HCT116 (cell line): ENCODE results near the gene IQCH. TPM values are rescaled to one million over a fixed set of nuclear protein-coding genes. Genes with fewer than 3 reads are reported as not detected.

Source experiments
- ATAC-seq: fragments of 200-7000 bp; cut with Tn5 transposase; 2 replicates; pipeline ENCODE4 v1.9.1; 2020; ENCODE audit warnings: mild to moderate bottlenecking, moderate library complexity
- BruUV-seq: library from RNA; stranded (reverse); fragments of 400-500 nt; replicated peaks from 2 replicates; lab custom pipeline; 2021; lab: Mats Ljungman, UMichigan
- CTCF ChIA-PET: fragments of 300-600 bp; sonication (Branson Sonifier 250); formaldehyde crosslinking; loops from one replicate; lab custom pipeline; 2021; ENCODE audit warnings: antibody characterized with exemption; lab: Charles Lee
- POLR2A ChIA-PET: fragments of 300-600, 350-600 bp; sonication (Branson Sonifier 250); formaldehyde crosslinking; loops from one replicate; lab custom pipeline; 2021; ENCODE audit warnings: antibody characterized with exemption; lab: Charles Lee
- RAD21 ChIA-PET, 2 experiments: fragments of 300-600 bp; sonication (Branson Sonifier 250); formaldehyde crosslinking; loops; one replicate each; lab custom pipeline; 2023; ENCODE audit warnings: low total read pairs in 2 of 2; ENCODE audit not compliant: uncharacterized antibody in 2 of 2, unreplicated experiment in 2 of 2, low non-redundant PET in 1 of 2; lab: Charles Lee
- DNase-seq: peaks from one replicate; pipeline ENCODE4 v3.0.0-alpha.2; 2010; ENCODE audit warnings: low read depth, low spot score
- H2AFZ ChIP-seq: fragments of 200-600 bp; shearing (Covaris generic), sonication (generic); 2 replicates; pipeline ENCODE4 v1.6.1; 2017; ENCODE audit warnings: low read depth, mixed run types, mixed read lengths, antibody characterized with exemption, low read length; ENCODE audit not compliant: poor library complexity, severe bottlenecking
- H3K27ac ChIP-seq: 2 replicates; pipeline ENCODE4 v1.5.1; 2012; ENCODE audit warnings: low read depth, low read length
- H3K27me3 ChIP-seq: fragments of 200-600 bp; sonication (generic); 2 replicates; pipeline ENCODE4 v1.6.1; 2016; ENCODE audit warnings: mixed run types, low read length, mixed read lengths; ENCODE audit not compliant: insufficient read depth
- H3K36me3 ChIP-seq, 2 experiments: fragments of 200-500 bp in 1 of 2; fragments of 200-600 bp in 1 of 2; sonication (Bioruptor generic) in 1 of 2; sonication (generic) in 1 of 2; 2 replicates each; pipeline versions ENCODE4 v1.5.1 to v1.6.1; 2014 to 2016; ENCODE audit warnings: low read length in 2 of 2, inconsistent platforms in 1 of 2, mixed read lengths in 1 of 2, mixed run types in 1 of 2; ENCODE audit not compliant: insufficient read depth in 2 of 2, control insufficient read depth in 1 of 2
- H3K4me1 ChIP-seq, 2 experiments: fragments of 200-600 bp in 1 of 2; sonication (generic) in 1 of 2; 2 replicates each; pipeline versions ENCODE4 v1.5.1 to v1.6.1; 2012 to 2017; ENCODE audit warnings: low read length in 2 of 2, inconsistent platforms in 1 of 2, mild to moderate bottlenecking in 1 of 2, mixed read lengths in 1 of 2, mixed run types in 1 of 2, moderate library complexity in 1 of 2; ENCODE audit not compliant: insufficient read depth in 2 of 2, control insufficient read depth in 1 of 2
- H3K4me2 ChIP-seq: fragments of 200-600 bp; sonication (generic); 2 replicates; pipeline ENCODE4 v1.6.1; 2017; ENCODE audit warnings: mixed run types, low read length, mixed read lengths
- H3K4me3 ChIP-seq, 2 experiments: fragments of 200-600 bp in 1 of 2; sonication (generic) in 1 of 2; replicated peaks in 1 of 2; 2 replicates each; pipeline ENCODE4 v1.5.1; 2011 to 2016; ENCODE audit warnings: low read length in 2 of 2, control low read depth in 1 of 2, low read depth in 1 of 2, mild to moderate bottlenecking in 1 of 2, mixed read lengths in 1 of 2, mixed run types in 1 of 2
- H3K79me2 ChIP-seq: fragments of 200-600 bp; sonication (generic); 2 replicates; pipeline ENCODE4 v1.6.1; 2017; ENCODE audit warnings: mild to moderate bottlenecking, mixed run types, low read length, moderate library complexity, mixed read lengths; ENCODE audit not compliant: insufficient read depth
- H3K9ac ChIP-seq: fragments of 200-600 bp; sonication (generic); 2 replicates; pipeline ENCODE4 v1.6.1; 2016; ENCODE audit warnings: low read length, mixed read lengths
- H3K9me2 ChIP-seq: fragments of 200-600 bp; sonication (generic), shearing (Covaris generic); 2 replicates; pipeline ENCODE4 v1.6.1; 2017; ENCODE audit warnings: mixed run types, mild to moderate bottlenecking, moderate library complexity; ENCODE audit not compliant: insufficient read depth
- H3K9me3 ChIP-seq, 2 experiments: fragments of 200-500 bp in 1 of 2; fragments of 200-600 bp in 1 of 2; sonication (Bioruptor generic) in 1 of 2; sonication (generic) in 1 of 2; 2 replicates each; pipeline ENCODE4 v1.6.1; 2014 to 2017; ENCODE audit warnings: low read length in 2 of 2, mixed read lengths in 2 of 2, inconsistent platforms in 1 of 2, low read depth in 1 of 2, mild to moderate bottlenecking in 1 of 2, mixed run types in 1 of 2, moderate library complexity in 1 of 2; ENCODE audit not compliant: control insufficient read depth in 1 of 2, insufficient read depth in 1 of 2
- H4K20me1 ChIP-seq: fragments of 200-600 bp; sonication (generic), shearing (Covaris generic); 2 replicates; pipeline ENCODE4 v1.6.1; 2017; ENCODE audit warnings: mixed run types, mild to moderate bottlenecking, moderate library complexity; ENCODE audit not compliant: insufficient read depth
- CEBPB ChIP-seq: IDR thresholded peaks from 2 replicates; pipeline ENCODE4 v1.6.1; 2012; ENCODE audit warnings: low read depth
- CTCF ChIP-seq, 3 experiments: fragments of 200-600 bp in 1 of 3; sonication (generic) in 1 of 3; IDR thresholded peaks in 2 of 3; conservative IDR thresholded peaks in 1 of 3; 2 replicates each; pipeline ENCODE4 v1.5.1; 2012 to 2017; ENCODE audit warnings: low read depth in 2 of 3, low read length in 2 of 3, antibody characterized with exemption in 1 of 3, borderline replicate concordance in 1 of 3, control low read depth in 1 of 3, mild to moderate bottlenecking in 1 of 3, mixed read lengths in 1 of 3, mixed run types in 1 of 3, moderate library complexity in 1 of 3; ENCODE audit not compliant: insufficient read depth in 1 of 3
- FOSL1 ChIP-seq: IDR thresholded peaks from 2 replicates; pipeline ENCODE4 v1.6.1; 2012; ENCODE audit warnings: low read depth
- JUND ChIP-seq: IDR thresholded peaks from 2 replicates; pipeline ENCODE4 v1.6.1; 2012
- RAD21 ChIP-seq: IDR thresholded peaks from 2 replicates; pipeline ENCODE4 v1.6.1; 2012; ENCODE audit warnings: low read depth, mild to moderate bottlenecking
- SIN3A ChIP-seq: IDR thresholded peaks from 2 replicates; pipeline ENCODE4 v1.6.1; 2012; ENCODE audit warnings: low read depth
- intact Hi-C: fragments of 100-400 bp; cut with micrococcal nuclease; formaldehyde crosslinking; loops from 2 replicates; pipeline ENCODE4 v1.10.0; 2022
- total RNA-seq: library from RNA; stranded (reverse); gene quantifications from one replicate; pipeline ENCODE4 v1.2.1, GENCODE V29; 2021; ENCODE audit not compliant: unreplicated experiment
- TF ChIP-seq, protein P1 (sequence below): IDR thresholded peaks from 2 replicates; pipeline ENCODE4 v1.6.1; 2012
- TF ChIP-seq, protein P2 (sequence below): IDR thresholded peaks from 2 replicates; pipeline ENCODE4 v1.6.1; 2012

The IQCH gene
- total RNA-seq, 1 experiment from 2014 or later, result 4.6 TPM

DNA sequence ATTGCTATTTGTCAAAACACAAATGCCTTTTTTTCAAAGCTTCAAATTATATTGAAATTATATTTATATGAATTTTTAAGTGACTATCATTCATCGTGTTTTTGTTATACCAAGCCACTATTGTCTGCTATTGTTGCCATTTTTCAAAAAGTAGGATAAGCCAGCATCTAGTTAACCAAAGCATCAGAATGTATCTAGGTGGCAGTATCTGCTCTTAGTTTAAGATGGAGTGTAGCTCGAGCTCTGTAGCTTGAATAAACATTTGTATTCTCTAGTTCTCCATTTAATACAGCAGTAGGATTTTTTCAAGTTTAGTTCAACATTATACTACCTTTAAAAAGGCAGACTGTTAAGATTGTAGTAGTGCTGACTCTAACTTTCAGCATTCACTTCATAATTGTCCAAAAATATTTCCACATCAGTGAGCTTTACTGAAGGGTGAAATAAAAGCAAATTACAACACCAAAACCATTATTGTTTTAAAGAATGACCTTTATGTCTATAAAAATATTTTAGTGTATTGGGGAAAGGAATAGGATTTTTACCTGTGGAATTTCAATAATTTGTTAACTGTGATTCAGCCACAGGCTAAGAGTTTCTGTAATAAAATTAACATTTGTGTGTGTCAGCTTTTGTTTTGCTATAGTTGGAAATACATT is 246.7 kb downstream of the IQCH start:
- ChIA-PET RAD21 (no interaction called here), CTCF (interaction anchor here (1.4 to 1.6 kb wide), 2 partner anchors 331 to 651 kb away, joined by 3 to 4 read pairs; no protein-coding TSS in a partner anchor), POLR2A (no interaction called here)
- DNase-seq, result no peak
- intact Hi-C loops, result no loop called here
- no TSS peak for BruUV-seq
- TF ChIP-seq CTCF (IDR thresholded peaks at IDR 0.05 in 2 of 3, conservative IDR thresholded peaks at IDR 0.05 in 1 of 3; ENCODE audit: borderline replicate concordance in 1 of 3, insufficient read depth in 1 of 3, low read depth in 2 of 3, low read length in 2 of 3) (peak in 2 of 3 experiments; percentile 11 to 20; a peak in 1 of 6 replicates), RAD21 (peak; percentile 52)
- TF ChIP-seq, protein P1, sequence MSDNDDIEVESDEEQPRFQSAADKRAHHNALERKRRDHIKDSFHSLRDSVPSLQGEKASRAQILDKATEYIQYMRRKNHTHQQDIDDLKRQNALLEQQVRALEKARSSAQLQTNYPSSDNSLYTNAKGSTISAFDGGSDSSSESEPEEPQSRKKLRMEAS, result no peak
- Histone ChIP-seq H3K79me2 (no peaks in the 10 kb centered on the region), H3K9me3 (no peaks in the 10 kb centered on the region), H3K27ac (no peak overlapping the region), H4K20me1 (no peaks in the 10 kb centered on the region), H3K4me3 (no peak overlapping the region), H2AFZ (no peak overlapping the region), H3K36me3 (no peaks in the 10 kb centered on the region), H3K9me2 (no peaks in the 10 kb centered on the region), H3K4me1 (no peaks in the 10 kb centered on the region), H3K4me2 (no peak overlapping the region), H3K9ac (no peak overlapping the region), H3K27me3 (no peaks in the 10 kb centered on the region)
- no peak for ATAC-seq

GRCh38 chr15:67501836-67502461 is 247.4 kb downstream of the IQCH start:
- no peak for TF ChIP-seq JUND
- TF ChIP-seq, protein P2, sequence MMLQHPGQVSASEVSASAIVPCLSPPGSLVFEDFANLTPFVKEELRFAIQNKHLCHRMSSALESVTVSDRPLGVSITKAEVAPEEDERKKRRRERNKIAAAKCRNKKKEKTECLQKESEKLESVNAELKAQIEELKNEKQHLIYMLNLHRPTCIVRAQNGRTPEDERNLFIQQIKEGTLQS, result no peak
- no peak for TF ChIP-seq RAD21
- no peak for TF ChIP-seq SIN3A
- TF ChIP-seq FOSL1, result no peak
- TF ChIP-seq CEBPB, result no peak
- H3K4me3 ChIP-seq, result no peak overlapping the region
- RAD21 ChIA-PET, result no interaction called here
- H3K79me2 ChIP-seq, result no peaks in the 10 kb centered on the region
- no peak overlapping the region for H3K27ac ChIP-seq
- CTCF ChIA-PET, result interaction anchor here (1.4 to 1.6 kb wide), 2 partner anchors 330 to 651 kb away, joined by 3 to 4 read pairs; no protein-coding TSS in a partner anchor
- DNase-seq, result no peak
- H3K4me2 ChIP-seq, result no peak overlapping the region
- no peak overlapping the region for H3K9ac ChIP-seq
- H3K9me3 ChIP-seq, result no peaks in the 10 kb centered on the region
- H3K36me3 ChIP-seq, result no peaks in the 10 kb centered on the region
- intact Hi-C loops, result no loop called here
- no peak overlapping the region for H2AFZ ChIP-seq
- no peaks in the 10 kb centered on the region for H3K9me2 ChIP-seq
- H3K27me3 ChIP-seq, result no peaks in the 10 kb centered on the region
- no peaks in the 10 kb centered on the region for H4K20me1 ChIP-seq
- POLR2A ChIA-PET, result no interaction called here
- no TSS peak for BruUV-seq
- no peak for ATAC-seq
- no peaks in the 10 kb centered on the region for H3K4me1 ChIP-seq
